Heart right ventricle (tissue), 16 donors: Measurements from ENCODE around the gene ZNF516. TPM values are rescaled to one million over a fixed set of nuclear protein-coding genes. Genes with fewer than 3 reads are reported as not detected.

Source experiments
- ATAC-seq, 8 donors: fragments of 200-7000 bp; cut with Tn5 transposase; one replicate each; pipeline ENCODE4 v1.9.1; 2020; ENCODE audit warnings: mild to moderate bottlenecking in 8 of 8, moderate library complexity in 8 of 8, moderate number of reproducible peaks in 1 of 8
- DNase-seq, 2 donors: peaks; one replicate each; pipeline ENCODE4 v3.0.0-alpha.2; 2020
- H3K27ac ChIP-seq, 10 donors: fragments of 200-600 bp; sonication (generic) in 2 of 10; one replicate each; pipeline versions ENCODE4 v1.5.0 to v1.8.0; 2020 to 2022; ENCODE audit warnings: mild to moderate bottlenecking in 3 of 10
- H3K27me3 ChIP-seq, 7 donors: fragments of 200-600 bp; one replicate each; pipeline ENCODE4 v1.8.0; 2021 to 2022; ENCODE audit warnings: mild to moderate bottlenecking in 2 of 7
- H3K36me3 ChIP-seq, 9 donors: fragments of 200-600 bp; sonication (generic) in 1 of 9; one replicate each; pipeline versions ENCODE4 v1.5.0 to v1.8.0; 2020 to 2022; ENCODE audit warnings: mild to moderate bottlenecking in 2 of 9
- H3K4me1 ChIP-seq, 9 donors: fragments of 200-600 bp; sonication (generic) in 1 of 9; one replicate each; pipeline versions ENCODE4 v1.5.0 to v1.8.0; 2020 to 2022; ENCODE audit warnings: mild to moderate bottlenecking in 4 of 9
- H3K4me3 ChIP-seq, 10 donors: fragments of 200-600 bp; sonication (generic) in 2 of 10; one replicate each; pipeline versions ENCODE4 v1.5.0 to v1.8.0; 2020 to 2022; ENCODE audit warnings: mild to moderate bottlenecking in 7 of 10, moderate library complexity in 2 of 10
- H3K9me3 ChIP-seq, 11 donors: fragments of 200-600 bp in 10 of 11; sonication (generic) in 2 of 11; one replicate each; pipeline versions ENCODE4 v1.5.0 to v1.8.0; 2013 to 2022; ENCODE audit warnings: mild to moderate bottlenecking in 2 of 11, control low read depth in 1 of 11, moderate library complexity in 1 of 11
- CTCF ChIP-seq, 9 donors: fragments of 200-600 bp; sonication (generic) in 2 of 9; IDR thresholded peaks; one replicate each; pipeline versions ENCODE4 v1.5.0 to v1.8.0; 2021 to 2022; ENCODE audit warnings: antibody characterized with exemption in 9 of 9, mild to moderate bottlenecking in 5 of 9, moderate library complexity in 1 of 9
- WGBS, 2 donors: extraction: QIAGEN DNeasy Blood & Tissue Kit; methylation state at CpG; one replicate each; pipeline ENCODE4 v1.1.7; 2013; ENCODE audit warnings: inconsistent platforms in 1 of 2; 5-methylcytosine and 5-hydroxymethylcytosine counted together
- intact Hi-C, 10 donors: fragments of 100-400 bp; cut with DNase I; formaldehyde crosslinking; loops; one replicate each; pipeline versions ENCODE4 v1.11.1 to v1.14.2; 2022
- polyA plus RNA-seq, 2 donors: library from polyadenylated mRNA; stranded (reverse); fragments of 200-250 nt; gene quantifications; one replicate each; pipeline ENCODE4 v1.2.3, GENCODE V29; 2013
- total RNA-seq, 10 donors: library from RNA; stranded (reverse); fragmentation: NEBNext Ultra II Directional in 3 of 10; extraction: Animal tissue kit (Norgen Biotek cat#: 25700) in 3 of 10; gene quantifications; one replicate each; pipeline versions ENCODE4 v1.2.1 to v1.2.4, GENCODE V29; 2021 to 2023
- donor health status: Arrhythmogenic right ventricular cardiomyopathy.
- donor health status: ischemic (EF 13 %, LVEDD 7.1; RV severe dilation, severe dysfunction).
- donor health status: healthy with polysubstance abuse.
- donor health status: DM: no; HTN: yes; CAD: no.
- donor health status: DM: no; HTN: no; CAD: no.
- donor health status: ischemic (EF 25% LVEDD 6.9; RV normal size, moderate dysfunction).
- donor health status: ischemic (EF 25% LVEDD 5.7; RV mildly dilated, moderate dysfunction).
- donor health status: healthy.
- donor health status: DM: yes; HTN: yes; CAD: no.
- donor health status: Ischemic cardiomyopathy.
- donor health status: ischemic (EF 35%, LVEDD 5.7; RV mildly dilated, moderate dysfunction).
- donor health status: nonischemic (EF 11% LVEDD 7.7; RV severe dilation, severe dysfunction).
- donor health status: DM: yes; HTN: yes; CAD: no.
- donor health status: PGD.
- donor health status: ischemic (EF 29% LVEDD 5.4; RV normal size, mild dysfunction).
- donor health status: nonischemic (EF 23%, LVEDD 6.1; RV moderate dilation, normal function).

Gene ZNF516
- total and polyA plus RNA-seq, 12 donors = 2.6 to 24.8 (median 17.3) TPM

DNA sequence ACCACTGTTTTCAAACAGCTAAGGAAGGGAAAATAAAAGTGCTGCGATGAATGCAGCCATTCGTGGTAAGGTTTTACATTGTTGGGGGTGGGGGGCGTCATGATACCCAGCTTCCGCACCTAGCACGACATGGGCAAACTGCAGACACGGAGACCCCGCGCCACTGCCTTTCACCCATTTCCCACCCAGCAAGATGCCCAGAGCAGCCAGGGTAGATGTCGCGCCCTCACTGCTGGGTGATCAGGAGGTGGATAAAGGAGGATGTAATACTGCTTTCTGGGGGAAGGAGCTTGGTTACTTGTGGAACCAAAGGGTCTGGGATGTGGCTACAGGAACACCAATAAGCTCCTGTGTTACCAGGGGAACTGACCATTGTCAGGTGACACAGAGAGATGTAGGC lies 138.4 kb downstream of the ZNF516 start:
- peaks cover 0 to 14% (median 3%) of the 10 kb centered on the region in 9 donors for H3K4me1 ChIP-seq
- DNase-seq (no peak), ATAC-seq (no peak)
- no peak for TF ChIP-seq CTCF (IDR thresholded peaks at IDR 0.05)
- peaks cover 0 to 9% (median 0%) of the 10 kb centered on the region in 11 donors for H3K9me3 ChIP-seq
- WGBS, 2 donors = 97 to 98% methylated on average over 10 of the region's 10 CpGs
- intact Hi-C loops = no loop called here
- peaks cover 0 to 59% (median 28%) of the 10 kb centered on the region in 9 donors for H3K36me3 ChIP-seq
- no peak overlapping the region for H3K4me3 ChIP-seq
- no peak overlapping the region for H3K27ac ChIP-seq
- H3K27me3 ChIP-seq = no peaks in the 10 kb centered on the region

- ATAC-seq (peak in 1 of 8 donors; percentile 23), DNase-seq (no peak)
- WGBS, 2 donors = 0 to 2% methylated on average over 1 of the region's 1 CpG
- H3K4me3 ChIP-seq = no peak overlapping the region
- TF ChIP-seq CTCF (IDR thresholded peaks at IDR 0.05) = no peak
- peaks cover 0 to 37% (median 19%) of the 10 kb centered on the region in 9 donors for H3K36me3 ChIP-seq
- H3K27me3 ChIP-seq = no peaks in the 10 kb centered on the region
- intact Hi-C loops = no loop called here
- H3K27ac ChIP-seq = no peak overlapping the region
- peaks cover 0 to 9% (median 0%) of the 10 kb centered on the region in 11 donors for H3K9me3 ChIP-seq
- peaks cover 0 to 16% (median 5%) of the 10 kb centered on the region in 9 donors for H3K4me1 ChIP-seq
Observed at GRCh38 chr18:76354348-76354747, 140.7 kb downstream of the ZNF516 start.

DNA sequence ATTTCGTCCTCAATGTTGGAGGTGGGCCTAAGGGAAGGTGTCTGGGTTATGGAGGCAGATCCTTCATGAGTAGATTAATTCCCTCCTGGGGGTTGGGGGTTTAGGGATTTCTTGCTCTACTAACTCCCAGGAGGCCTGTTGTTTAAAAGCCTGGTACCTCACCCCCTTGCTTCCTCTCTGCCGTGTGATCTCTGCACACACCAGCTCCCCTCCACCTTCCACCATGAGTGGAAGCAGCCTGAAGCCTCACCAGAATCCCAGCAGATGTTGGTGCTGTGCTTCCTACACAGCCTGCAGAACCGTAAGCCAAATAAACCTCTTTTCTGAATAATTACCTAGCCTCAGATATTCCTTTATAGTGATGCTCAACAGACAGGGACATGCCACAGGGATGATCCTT lies 141.5 kb downstream of the ZNF516 start:
- no peak overlapping the region for H3K27ac ChIP-seq
- 78 to 97% methylated on average over 3 of the region's 3 CpGs for WGBS, 2 donors
- no peak overlapping the region for H3K4me3 ChIP-seq
- intact Hi-C loops = no loop called here
- peaks cover 0 to 2% (median 0%) of the 10 kb centered on the region in 7 donors for H3K27me3 ChIP-seq
- no peak for DNase-seq
- peaks cover 0 to 23% (median 10%) of the 10 kb centered on the region in 9 donors for H3K4me1 ChIP-seq
- no peak for ATAC-seq
- peaks cover 0 to 9% (median 0%) of the 10 kb centered on the region in 11 donors for H3K9me3 ChIP-seq
- TF ChIP-seq CTCF (IDR thresholded peaks at IDR 0.05) = no peak
- peaks cover 0 to 29% (median 14%) of the 10 kb centered on the region in 9 donors for H3K36me3 ChIP-seq

GRCh38 chr18:76353046-76353445 lies 142.0 kb downstream of the ZNF516 start:
- 95 to 97% methylated on average over 7 of the region's 7 CpGs for WGBS, 2 donors
- DNase-seq = no peak

More at GRCh38 chr18:76353046-76353445, 142.0 kb downstream of the ZNF516 start:
- ATAC-seq = no peak
- H3K27me3 ChIP-seq = peaks cover 0 to 5% (median 0%) of the 10 kb centered on the region in 7 donors
- TF ChIP-seq CTCF (IDR thresholded peaks at IDR 0.05) = no peak
- peaks cover 0 to 24% (median 14%) of the 10 kb centered on the region in 9 donors for H3K36me3 ChIP-seq
- no peak overlapping the region for H3K4me3 ChIP-seq
- peaks cover 0 to 9% (median 0%) of the 10 kb centered on the region in 11 donors for H3K9me3 ChIP-seq
- no peak overlapping the region for H3K27ac ChIP-seq
- H3K4me1 ChIP-seq = peaks cover 0 to 23% (median 10%) of the 10 kb centered on the region in 9 donors
- intact Hi-C loops = no loop called here
